Fibroblast of peridontal ligament (primary cell): ENCODE measurements around the gene NDEL1.
A peak's percentile ranks its signal among the peaks of the same experiment; 100 is the strongest.

Experiments
- DNase-seq: peaks from one replicate; pipeline ENCODE4 v3.0.0-alpha.2; 2010; ENCODE audit errors: extremely low read depth

The NDEL1 gene

GRCh38 chr17:8477715-8478441 is 42.2 kb downstream of the NDEL1 start:
- no peak for DNase-seq

- DNase-seq = peak; percentile 95
These were observed 43.8 kb downstream of the NDEL1 start for GRCh38 chr17:8479431-8479947.

DNA sequence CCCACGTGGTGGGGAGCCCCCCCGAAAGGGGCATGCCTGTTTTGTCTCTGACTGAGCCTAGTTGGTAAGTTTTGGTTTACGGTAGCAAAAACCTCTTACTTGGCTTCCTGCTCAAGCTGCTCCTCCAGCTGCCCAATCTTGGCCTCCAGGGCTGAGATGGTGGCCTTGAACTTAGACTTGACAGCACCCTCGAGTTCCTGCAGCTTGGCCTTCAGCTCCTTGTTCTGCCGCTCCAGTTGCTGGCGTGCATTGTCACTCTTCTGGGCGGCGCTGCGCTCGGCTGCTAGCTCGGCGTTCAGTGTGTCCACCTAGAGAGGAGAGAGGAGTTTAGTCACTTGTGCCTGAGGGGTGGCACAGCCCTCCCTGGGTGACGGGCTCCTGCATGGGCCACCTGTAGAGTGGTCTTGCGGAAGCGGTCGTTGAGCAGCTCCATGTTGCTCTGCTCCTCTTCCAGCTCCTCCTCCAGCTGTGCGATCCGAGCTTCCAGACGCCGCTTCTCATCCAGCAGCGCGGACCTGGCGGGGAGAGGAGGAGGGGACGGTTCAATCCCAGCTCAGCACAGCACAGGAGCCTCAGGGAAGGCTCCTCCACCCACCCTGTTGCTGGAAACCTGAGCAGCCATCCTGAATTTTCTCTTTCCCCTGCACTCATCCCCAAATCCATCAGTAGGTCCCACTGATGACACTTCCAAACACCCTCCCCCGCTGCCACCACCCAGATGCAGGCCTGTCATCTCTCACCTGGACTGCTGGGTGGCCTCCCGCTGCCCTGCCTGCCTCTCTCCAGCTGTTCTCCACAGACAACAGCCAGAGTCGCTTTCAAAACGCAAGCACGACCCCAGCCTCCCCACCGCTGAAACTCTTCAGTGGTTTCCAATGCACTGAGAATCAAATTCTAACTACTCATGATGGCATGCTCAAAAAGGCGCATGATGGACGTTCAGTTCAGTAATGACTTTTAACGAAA is 44.6 kb downstream of the NDEL1 start:
- DNase-seq = no peak

DNA sequence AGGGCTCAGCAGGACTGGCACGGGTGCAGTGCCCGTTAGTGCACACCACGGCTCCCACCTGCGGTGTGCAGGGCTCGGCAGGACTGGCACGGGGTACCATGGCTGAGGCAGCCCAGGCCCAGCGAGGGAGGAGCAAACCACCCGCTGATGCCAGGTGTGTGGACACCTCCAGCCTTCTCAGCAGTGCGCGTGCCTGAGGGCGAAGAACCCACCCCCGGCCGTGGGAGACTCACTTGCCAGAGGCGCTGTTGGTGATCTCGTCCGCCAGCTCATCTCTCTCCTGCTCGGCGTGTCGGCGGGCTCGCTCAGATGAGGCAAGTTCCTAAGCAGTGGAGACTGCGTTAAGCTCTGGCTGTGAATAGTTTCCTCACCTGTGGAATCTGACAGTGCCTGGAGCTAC is 45.4 kb downstream of the NDEL1 start:
- DNase-seq = no peak

DNA sequence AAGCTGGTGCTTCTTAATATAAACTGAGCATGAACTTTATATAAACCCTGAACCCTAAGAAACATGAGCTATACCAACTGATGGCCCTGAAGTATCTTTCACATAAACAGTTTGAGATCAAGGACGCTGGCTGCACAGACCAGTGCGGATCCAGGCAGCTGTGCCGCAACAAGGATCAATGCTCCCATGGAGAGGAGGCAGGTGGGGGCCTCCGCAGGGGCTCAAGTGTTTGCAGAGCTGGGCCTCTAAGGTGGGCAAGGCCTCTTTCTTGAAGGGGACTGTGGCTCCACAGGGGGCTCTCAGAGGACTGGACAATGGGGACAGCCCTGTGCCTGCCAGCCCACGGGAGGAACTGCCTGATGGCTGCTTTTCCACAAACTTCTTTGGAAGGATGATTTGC is 46.0 kb downstream of the NDEL1 start:
- DNase-seq = no peak

DNA sequence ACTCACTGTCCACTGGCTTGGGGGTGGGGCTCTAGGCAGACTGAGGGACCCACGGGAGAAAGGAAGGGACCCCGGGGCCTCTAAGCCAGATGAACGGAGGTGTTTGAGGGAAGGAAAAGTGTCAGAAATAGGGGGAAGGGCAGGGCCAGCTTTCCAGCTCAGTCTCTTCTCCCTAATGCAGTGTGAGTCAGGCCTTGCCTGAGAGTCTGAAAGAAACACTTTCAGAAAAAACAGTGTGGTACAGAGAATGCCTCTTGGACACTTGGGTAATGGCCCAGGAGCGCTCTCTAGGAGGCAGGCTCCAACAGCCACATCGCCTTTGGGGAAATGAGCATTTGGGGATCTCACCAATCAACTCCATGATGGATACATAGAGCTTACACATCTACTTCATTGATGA is 46.9 kb downstream of the NDEL1 start:
- DNase-seq = no peak

DNA sequence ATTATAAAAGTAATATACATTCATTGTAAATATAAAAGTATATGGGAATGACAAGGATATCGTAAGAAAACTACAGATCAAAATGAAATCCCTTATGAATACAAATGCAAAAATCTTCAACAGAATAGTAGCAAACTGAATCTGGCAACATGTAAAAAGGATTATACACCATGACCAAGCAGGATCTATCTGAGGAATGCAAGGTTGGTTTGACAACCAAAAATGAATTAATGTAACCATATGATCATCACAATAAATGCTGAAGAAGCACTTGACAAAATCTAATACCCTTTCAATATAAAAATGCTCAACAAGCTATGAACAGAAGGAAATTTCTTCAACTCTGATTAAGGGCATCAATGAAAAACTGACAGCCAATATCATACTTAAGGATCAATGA is 48.8 kb downstream of the NDEL1 start:
- no peak for DNase-seq

- no peak for DNase-seq
These were observed 49.8 kb downstream of the NDEL1 start for GRCh38 chr17:8485491-8485890.

GRCh38 chr17:8487130-8487645 is 51.5 kb downstream of the NDEL1 start:
- no peak for DNase-seq

DNA sequence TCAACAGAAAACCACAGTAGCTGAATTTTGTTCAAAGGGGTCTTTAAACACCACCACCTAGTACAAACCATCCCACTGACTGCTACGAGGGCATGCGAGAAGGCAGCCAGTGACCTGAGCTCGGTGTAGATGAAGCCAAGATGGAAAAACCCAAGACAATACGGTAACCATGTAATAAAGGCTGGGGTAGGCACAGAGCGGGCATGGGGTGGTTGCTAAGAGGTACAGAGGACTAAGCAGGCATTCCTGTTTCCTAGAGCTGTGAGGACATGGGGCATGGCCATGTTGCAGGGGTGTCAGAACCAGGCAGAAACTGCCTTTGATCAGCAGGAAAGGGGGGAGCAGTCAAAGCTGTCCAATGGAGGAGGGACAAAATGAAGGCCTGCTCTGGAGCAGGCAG is 52.1 kb downstream of the NDEL1 start:
- no peak for DNase-seq

DNA sequence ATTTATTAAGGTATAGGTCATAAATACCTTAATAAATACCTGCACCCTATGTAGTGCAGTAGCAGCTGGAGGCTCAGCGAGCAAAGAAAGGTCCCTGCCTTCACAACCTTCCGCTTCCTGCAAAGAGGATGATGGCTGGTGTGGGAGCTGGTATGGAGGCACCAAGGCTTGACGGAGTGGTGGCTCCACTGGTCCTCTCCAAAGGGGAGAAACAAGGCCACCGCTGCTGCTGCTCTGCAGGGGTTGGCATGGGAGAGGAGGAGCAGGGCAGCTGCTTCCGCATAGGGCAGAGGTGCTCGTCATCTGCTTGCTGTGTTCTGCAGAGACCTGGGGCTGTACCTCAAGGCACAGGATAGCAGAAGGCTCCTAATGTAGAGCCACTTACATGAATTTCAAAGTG is 52.8 kb downstream of the NDEL1 start:
- DNase-seq = no peak

GRCh38 chr17:8488901-8489300 is 53.2 kb downstream of the NDEL1 start:
- peak; percentile 90 for DNase-seq

- peak; percentile 45 for DNase-seq
These were observed 54.2 kb downstream of the NDEL1 start for GRCh38 chr17:8489841-8490240.

DNA sequence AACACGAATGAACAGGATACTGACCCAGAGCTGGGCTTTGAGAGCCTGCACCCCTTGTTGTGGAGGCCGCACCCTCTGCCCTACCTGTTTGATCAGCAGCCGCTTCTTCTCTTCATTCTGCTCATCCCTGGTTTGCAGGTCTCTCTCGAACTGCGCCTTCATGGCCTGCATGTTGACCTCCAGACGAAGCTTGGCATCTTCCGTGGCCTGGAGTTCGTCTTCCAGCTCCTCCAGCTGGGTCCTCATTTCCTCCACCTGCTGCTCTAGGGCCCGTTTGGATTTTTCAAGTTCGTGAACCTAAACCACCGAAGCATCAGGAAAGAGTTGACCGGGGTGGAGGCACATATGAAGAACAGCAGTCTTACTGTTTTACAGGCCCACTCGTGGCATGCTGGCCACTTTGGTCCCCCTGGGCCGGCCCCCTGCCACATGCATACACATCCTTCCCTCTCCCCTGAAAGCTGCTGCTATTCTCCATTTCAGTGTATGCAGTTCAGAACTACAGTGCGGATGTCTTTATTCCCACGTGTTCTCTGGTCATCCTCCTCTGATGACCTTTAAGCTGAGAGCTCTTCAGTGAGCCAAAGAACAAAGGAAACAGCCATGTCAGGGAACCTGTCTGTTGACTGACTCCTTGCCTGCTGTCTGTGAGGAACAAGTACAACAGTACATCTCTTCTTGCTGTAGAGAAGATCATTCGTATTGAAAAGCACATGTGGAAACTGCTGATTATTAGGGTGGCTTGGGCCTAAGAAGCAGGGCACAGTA is 54.8 kb downstream of the NDEL1 start:
- no peak for DNase-seq

DNA sequence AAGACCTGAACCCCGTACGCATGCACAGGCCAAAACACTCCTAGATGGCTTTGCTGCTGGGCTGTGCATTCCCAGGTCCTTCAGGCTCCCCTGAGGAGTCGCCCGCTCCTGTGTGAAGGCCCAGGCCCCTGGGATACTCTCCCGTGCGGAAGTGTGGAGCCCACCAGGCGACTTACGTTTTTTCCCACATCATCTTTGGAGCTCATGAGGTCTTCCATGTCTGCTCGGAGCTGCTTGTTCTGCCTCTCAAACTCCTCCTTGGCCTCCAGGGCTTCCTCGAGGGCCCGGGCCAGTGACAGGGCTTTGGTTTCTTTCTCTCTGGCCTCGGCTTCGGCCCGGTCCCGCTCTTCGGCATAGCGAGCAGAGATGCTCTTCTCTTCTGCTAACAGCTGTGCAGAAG is 56.4 kb downstream of the NDEL1 start:
- no peak for DNase-seq

GRCh38 chr17:8494021-8494420 is 58.3 kb downstream of the NDEL1 start:
- DNase-seq = no peak

- DNase-seq = no peak
These were observed 58.9 kb downstream of the NDEL1 start for GRCh38 chr17:8494506-8495111.

GRCh38 chr17:8496081-8496480 is 60.4 kb downstream of the NDEL1 start:
- no peak for DNase-seq

DNA sequence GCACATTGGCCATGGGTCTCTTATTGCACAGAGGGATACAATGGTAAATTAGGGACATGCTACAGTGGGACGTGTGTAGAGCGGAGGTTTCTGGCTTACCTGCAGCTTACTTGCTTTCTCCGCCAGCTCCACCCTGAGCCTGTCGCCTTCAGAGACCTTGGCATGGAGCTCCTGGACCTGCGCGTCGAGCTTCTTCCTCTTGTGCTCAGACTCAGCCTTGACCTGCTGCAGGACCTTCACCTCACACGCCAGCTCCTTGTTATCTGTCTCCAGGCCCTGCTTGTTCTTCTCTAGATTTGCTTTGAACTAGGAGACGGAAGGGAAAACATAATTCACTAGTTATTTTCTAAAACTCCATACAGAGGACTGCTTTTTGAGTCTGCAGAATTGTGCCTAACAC is 63.5 kb downstream of the NDEL1 start:
- no peak for DNase-seq

DNA sequence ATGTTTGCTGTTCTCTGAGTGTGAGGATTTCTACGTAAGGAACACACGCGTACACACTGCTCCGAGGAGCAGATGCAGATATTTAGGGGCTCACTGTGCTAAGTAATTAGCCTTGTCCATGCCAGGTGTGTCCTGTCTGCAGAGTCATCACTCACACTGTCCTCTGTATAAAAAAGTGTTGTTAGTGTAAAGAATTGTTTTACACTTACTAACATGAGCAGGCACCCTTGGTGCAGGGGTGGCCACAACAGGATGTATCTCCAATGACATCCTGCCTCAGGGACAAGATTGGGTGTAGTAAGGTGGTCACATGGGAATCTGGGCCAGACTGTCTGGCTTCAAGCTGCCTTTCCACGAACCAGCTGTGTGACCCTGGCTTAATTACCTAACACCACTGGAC is 63.9 kb downstream of the NDEL1 start:
- DNase-seq = no peak

- DNase-seq = no peak
These were observed 64.9 kb downstream of the NDEL1 start for GRCh38 chr17:8500609-8501008.
